B cell (primary cell): Measurements from ENCODE around the gene APCDD1L. TPM values are rescaled to one million over a fixed set of nuclear protein-coding genes. Genes with fewer than 3 reads are reported as not detected.

Source experiments
- ATAC-seq: fragments of 200-7000 bp; cut with Tn5 transposase; one replicate; pipeline ENCODE4 v1.10.0; 2021; ENCODE audit warnings: low read depth, mild to moderate bottlenecking, moderate number of reproducible peaks, moderate library complexity
- CTCF ChIA-PET: fragments of 350-600 bp; sonication (Branson Sonifier 250); formaldehyde crosslinking; loops from one replicate; lab custom pipeline; 2021; ENCODE audit warnings: antibody characterized with exemption, inconsistent platforms; lab: Charles Lee
- POLR2A ChIA-PET: fragments of 350-600 bp; sonication (Branson Sonifier 250); formaldehyde crosslinking; loops from one replicate; lab custom pipeline; 2021; ENCODE audit warnings: antibody characterized with exemption; lab: Charles Lee
- DNase-seq: peaks from one replicate; pipeline ENCODE4 v3.0.0; 2013
- H2AFZ ChIP-seq: 2 replicates; pipeline ENCODE4 v1.6.1; 2012; ENCODE audit warnings: mild to moderate bottlenecking, low read depth, low read length; ENCODE audit not compliant: insufficient read depth, poor library complexity, severe bottlenecking
- H3K27ac ChIP-seq, 2 donors: 1 replicate in 1 of 2; 2 replicates in 1 of 2; pipeline ENCODE4 v1.5.1; 2012 to 2013; ENCODE audit warnings: low read length in 2 of 2, mild to moderate bottlenecking in 2 of 2, moderate library complexity in 1 of 2
- H3K27me3 ChIP-seq, 4 experiments: fragments of 200-600 bp in 1 of 4; sonication (generic) in 1 of 4; replicated peaks in 1 of 4; 1 replicate in 2 of 4; 2 replicates in 2 of 4; pipeline versions ENCODE4 v1.6.1 to v1.7.0; 2013 to 2016; ENCODE audit warnings: low read length in 3 of 4, mild to moderate bottlenecking in 2 of 4, mixed read lengths in 1 of 4, moderate library complexity in 1 of 4; ENCODE audit not compliant: insufficient read depth in 4 of 4, control insufficient read depth in 3 of 4; ENCODE audit errors: control extremely low read depth in 1 of 4
- H3K36me3 ChIP-seq, 2 experiments: replicated peaks in 1 of 2; 1 replicate in 1 of 2; 2 replicates in 1 of 2; pipeline versions ENCODE4 v1.6.1 to v1.7.1; 2013; ENCODE audit warnings: low read length in 1 of 2; ENCODE audit not compliant: insufficient read depth in 2 of 2, control insufficient read depth in 1 of 2; ENCODE audit errors: control extremely low read depth in 1 of 2, extremely low read depth in 1 of 2
- H3K4me1 ChIP-seq, 2 donors: fragments of 200-600 bp in 1 of 2; sonication (generic) in 1 of 2; 1 replicate in 1 of 2; 2 replicates in 1 of 2; pipeline versions ENCODE4 v1.5.1 to v1.6.1; 2013 to 2017; ENCODE audit warnings: low read length in 2 of 2; ENCODE audit not compliant: control insufficient read depth in 2 of 2, insufficient read depth in 2 of 2
- H3K4me2 ChIP-seq: replicated peaks from 2 replicates; pipeline ENCODE3; 2012; ENCODE audit warnings: mild to moderate bottlenecking, low read depth, low read length; ENCODE audit not compliant: poor library complexity, severe bottlenecking
- H3K4me3 ChIP-seq, 5 experiments: fragments of 200-600 bp in 1 of 5; sonication (generic) in 1 of 5; 1 replicate in 3 of 5; 2 replicates in 2 of 5; pipeline versions ENCODE4 v1.5.1 to v1.7.0; 2011 to 2016; ENCODE audit warnings: low read length in 4 of 5, mild to moderate bottlenecking in 4 of 5, low read depth in 2 of 5, control low read depth in 1 of 5, moderate library complexity in 1 of 5; ENCODE audit not compliant: insufficient read depth in 1 of 5; ENCODE audit errors: control extremely low read depth in 1 of 5, extremely low read depth in 1 of 5
- H3K79me2 ChIP-seq: fragments of 200-600 bp; sonication (generic); one replicate; pipeline ENCODE4 v1.6.0; 2016; ENCODE audit warnings: low read length; ENCODE audit not compliant: control insufficient read depth, insufficient read depth
- H3K9ac ChIP-seq: fragments of 200-600 bp; sonication (generic); 2 replicates; pipeline ENCODE4 v1.6.1; 2017; ENCODE audit warnings: mild to moderate bottlenecking, low read length, moderate library complexity
- H3K9me3 ChIP-seq, 3 donors: one replicate each; pipeline versions ENCODE4 v1.6.1 to v1.7.1; 2013; ENCODE audit warnings: low read length in 2 of 3; ENCODE audit not compliant: control insufficient read depth in 2 of 3, insufficient read depth in 1 of 3; ENCODE audit errors: control extremely low read depth in 1 of 3
- H4K20me1 ChIP-seq: 2 replicates; pipeline ENCODE4 v1.6.0; 2012; ENCODE audit warnings: mild to moderate bottlenecking, low read length; ENCODE audit not compliant: insufficient read depth, control insufficient read depth, poor library complexity, severe bottlenecking
- H3K27ac Mint-ChIP-seq: one replicate; pipeline ENCODE4 v1.8.0; 2021; ENCODE audit warnings: mixed read lengths
- H3K27me3 Mint-ChIP-seq: one replicate; pipeline ENCODE4 v1.8.0; 2021; ENCODE audit warnings: mixed read lengths
- H3K4me1 Mint-ChIP-seq: one replicate; pipeline ENCODE4 v1.8.0; 2021; ENCODE audit warnings: mixed read lengths
- H3K4me3 Mint-ChIP-seq: one replicate; pipeline ENCODE4 v1.8.0; 2021; ENCODE audit warnings: mixed read lengths
- H3K9me3 Mint-ChIP-seq: one replicate; pipeline ENCODE4 v1.8.0; 2022; ENCODE audit warnings: mixed read lengths; ENCODE audit not compliant: insufficient read depth
- EZH2 ChIP-seq: IDR thresholded peaks from 2 replicates; pipeline ENCODE4 v1.6.1; 2012; ENCODE audit warnings: borderline replicate concordance, low read depth, mild to moderate bottlenecking, moderate library complexity, low read length; ENCODE audit not compliant: insufficient read depth, poor library complexity, severe bottlenecking
- WGBS: methylation state at CpG from one replicate; pipeline ENCODE4 v1.1.5; 2013; ENCODE audit warnings: missing lambda C conversion rate; ENCODE audit not compliant: insufficient coverage; 5-methylcytosine and 5-hydroxymethylcytosine counted together
- intact Hi-C: fragments of 100-400 bp; cut with micrococcal nuclease; formaldehyde crosslinking; loops from one replicate; pipeline ENCODE4 v1.10.0; 2022
- polyA plus RNA-seq: library from polyadenylated mRNA; depleted of rRNA; stranded (reverse); fragments of >200 nt; gene quantifications from 2 replicates; pipeline ENCODE4 v1.2.3, GENCODE V29; 2012
- total RNA-seq, 2 donors: library from RNA; stranded (reverse); fragments of 120-200 nt in 1 of 2; gene quantifications; 1 replicate in 1 of 2; 2 replicates in 1 of 2; pipeline versions ENCODE4 v1.2.3 to v1.2.4, GENCODE V29; 2013 to 2022
- TF ChIP-seq, protein P1 (sequence below): fragments of 200-600 bp; IDR thresholded peaks from one replicate; pipeline ENCODE4 v1.8.0; 2022; ENCODE audit warnings: antibody characterized with exemption, mild to moderate bottlenecking

Gene APCDD1L
- total and polyA plus RNA-seq, 2 donors (not counting 1 experiment from before 2014, with no cell fraction given): not detected

DNA sequence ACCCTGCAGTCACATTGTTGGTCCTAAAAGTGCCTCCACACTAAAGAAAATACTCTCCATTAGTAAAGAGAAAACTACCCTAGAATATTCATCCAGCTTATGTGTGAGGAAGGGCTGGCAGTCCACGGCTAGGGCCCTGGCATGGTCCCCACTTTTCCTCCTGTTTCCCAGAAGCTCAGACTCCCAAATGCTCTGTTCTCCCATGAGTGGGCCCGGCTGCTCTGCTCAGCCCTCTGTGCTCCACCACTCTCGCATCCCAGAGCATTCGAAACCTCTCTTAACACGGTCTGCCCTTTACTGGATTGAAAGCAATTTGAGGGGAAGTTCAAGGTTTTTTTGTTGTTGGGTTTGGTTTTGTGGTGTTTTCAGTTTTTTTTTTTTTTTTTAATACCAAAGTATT is 61.8 kb downstream of the APCDD1L start:
- H3K27me3 ChIP-seq: no peaks in the 10 kb centered on the region
- DNase-seq: no peak
- Mint-ChIP-seq H3K4me1 (peaks cover 24% of the 10 kb centered on the region), H3K4me3 (no peak overlapping the region), H3K9me3 (peaks cover 5% of the 10 kb centered on the region), H3K27ac (no peak overlapping the region), H3K27me3 (no peaks in the 10 kb centered on the region)
- no peak for ATAC-seq
- H3K4me1 ChIP-seq: peaks cover 5 to 10% of the 10 kb centered on the region in 2 donors
- H3K36me3 ChIP-seq: no peaks in the 10 kb centered on the region
- no peak overlapping the region for H3K27ac ChIP-seq
- no peak overlapping the region for H3K4me3 ChIP-seq
- no peak overlapping the region for H2AFZ ChIP-seq
- no peaks in the 10 kb centered on the region for H3K79me2 ChIP-seq
- WGBS: 100% methylated on average over 1 of the region's 5 CpGs
- H3K4me2 ChIP-seq: no peak overlapping the region
- POLR2A ChIA-PET: no interaction called here
- TF ChIP-seq EZH2: no peak
- TF ChIP-seq, protein P1, sequence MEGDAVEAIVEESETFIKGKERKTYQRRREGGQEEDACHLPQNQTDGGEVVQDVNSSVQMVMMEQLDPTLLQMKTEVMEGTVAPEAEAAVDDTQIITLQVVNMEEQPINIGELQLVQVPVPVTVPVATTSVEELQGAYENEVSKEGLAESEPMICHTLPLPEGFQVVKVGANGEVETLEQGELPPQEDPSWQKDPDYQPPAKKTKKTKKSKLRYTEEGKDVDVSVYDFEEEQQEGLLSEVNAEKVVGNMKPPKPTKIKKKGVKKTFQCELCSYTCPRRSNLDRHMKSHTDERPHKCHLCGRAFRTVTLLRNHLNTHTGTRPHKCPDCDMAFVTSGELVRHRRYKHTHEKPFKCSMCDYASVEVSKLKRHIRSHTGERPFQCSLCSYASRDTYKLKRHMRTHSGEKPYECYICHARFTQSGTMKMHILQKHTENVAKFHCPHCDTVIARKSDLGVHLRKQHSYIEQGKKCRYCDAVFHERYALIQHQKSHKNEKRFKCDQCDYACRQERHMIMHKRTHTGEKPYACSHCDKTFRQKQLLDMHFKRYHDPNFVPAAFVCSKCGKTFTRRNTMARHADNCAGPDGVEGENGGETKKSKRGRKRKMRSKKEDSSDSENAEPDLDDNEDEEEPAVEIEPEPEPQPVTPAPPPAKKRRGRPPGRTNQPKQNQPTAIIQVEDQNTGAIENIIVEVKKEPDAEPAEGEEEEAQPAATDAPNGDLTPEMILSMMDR: no peak
- H3K9me3 ChIP-seq: peaks cover 0 to 5% (median 0%) of the 10 kb centered on the region in 3 donors
- no peaks in the 10 kb centered on the region for H4K20me1 ChIP-seq
- intact Hi-C loops: no loop called here
- CTCF ChIA-PET: interaction anchor here (0.7 kb wide), 1 partner anchor 1141 kb away, joined by 3 read pairs; no protein-coding TSS in a partner anchor
- H3K9ac ChIP-seq: no peak overlapping the region

DNA sequence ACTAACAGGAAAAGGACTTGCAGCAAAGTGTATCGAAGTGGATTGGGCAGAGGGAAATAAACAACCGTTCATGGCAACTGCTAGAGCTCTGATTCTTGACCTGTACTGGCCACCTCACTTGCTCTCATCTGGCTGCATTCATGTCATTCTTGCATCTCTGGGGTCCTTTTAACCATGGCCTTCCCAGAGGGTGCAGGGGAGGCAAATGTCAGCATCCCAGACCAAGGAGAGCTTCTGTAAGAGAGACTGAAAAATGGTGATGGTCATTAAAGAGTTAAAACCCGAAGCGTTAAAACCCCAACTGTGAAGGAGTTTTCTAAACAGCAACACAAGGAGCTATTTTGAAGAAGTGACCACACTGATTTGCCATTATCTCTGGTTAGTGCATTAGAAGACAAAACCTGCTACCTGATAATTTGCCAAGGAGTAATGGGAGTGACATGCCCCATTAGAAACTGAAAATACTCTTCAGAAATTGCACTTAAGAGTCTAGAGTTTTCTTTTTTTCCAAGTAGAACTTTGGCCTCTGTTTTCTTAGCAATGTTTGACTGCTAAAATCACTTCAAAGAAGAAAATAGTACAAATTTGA is 62.4 kb downstream of the APCDD1L start:
- no peaks in the 10 kb centered on the region for H3K27me3 ChIP-seq
- H3K36me3 ChIP-seq: no peaks in the 10 kb centered on the region
- ChIA-PET CTCF (interaction anchor here (0.8 kb wide), 1 partner anchor 63 kb away, joined by 3 read pairs; the partner anchor contains the start of gene VAPB), POLR2A (no interaction called here)
- no peak overlapping the region for H2AFZ ChIP-seq
- H3K4me2 ChIP-seq: no peak overlapping the region
- Mint-ChIP-seq H3K27me3 (no peaks in the 10 kb centered on the region), H3K27ac (no peak overlapping the region), H3K4me1 (peaks cover 18% of the 10 kb centered on the region), H3K9me3 (peaks cover 5% of the 10 kb centered on the region), H3K4me3 (no peak overlapping the region)
- TF ChIP-seq, protein P1: no peak
- no peak for TF ChIP-seq EZH2
- intact Hi-C loops: no loop called here
- no peak overlapping the region for H3K27ac ChIP-seq
- WGBS: 97% methylated on average over 3 of the region's 4 CpGs
- no peaks in the 10 kb centered on the region for H3K79me2 ChIP-seq
- peaks cover 0 to 5% of the 10 kb centered on the region in 2 donors for H3K4me1 ChIP-seq
- peaks cover 0 to 5% (median 0%) of the 10 kb centered on the region in 3 donors for H3K9me3 ChIP-seq
- DNase-seq (no peak), ATAC-seq (no peak)
- no peak overlapping the region for H3K4me3 ChIP-seq
- no peak overlapping the region for H3K9ac ChIP-seq
- no peaks in the 10 kb centered on the region for H4K20me1 ChIP-seq
